GM12873 (cell line): ENCODE results near the gene SULT1E1.
A peak's percentile ranks its signal among the peaks of the same experiment; 100 is the strongest.

Source experiments
- TF ChIP-seq, protein P1 (sequence below): IDR thresholded peaks from 2 replicates; pipeline ENCODE4 v1.5.1; 2012; ENCODE audit warnings: low read depth, mild to moderate bottlenecking, moderate library complexity, low read length, control low read depth; ENCODE audit not compliant: insufficient read depth; ENCODE audit errors: missing control alignments

SULT1E1 gene

DNA sequence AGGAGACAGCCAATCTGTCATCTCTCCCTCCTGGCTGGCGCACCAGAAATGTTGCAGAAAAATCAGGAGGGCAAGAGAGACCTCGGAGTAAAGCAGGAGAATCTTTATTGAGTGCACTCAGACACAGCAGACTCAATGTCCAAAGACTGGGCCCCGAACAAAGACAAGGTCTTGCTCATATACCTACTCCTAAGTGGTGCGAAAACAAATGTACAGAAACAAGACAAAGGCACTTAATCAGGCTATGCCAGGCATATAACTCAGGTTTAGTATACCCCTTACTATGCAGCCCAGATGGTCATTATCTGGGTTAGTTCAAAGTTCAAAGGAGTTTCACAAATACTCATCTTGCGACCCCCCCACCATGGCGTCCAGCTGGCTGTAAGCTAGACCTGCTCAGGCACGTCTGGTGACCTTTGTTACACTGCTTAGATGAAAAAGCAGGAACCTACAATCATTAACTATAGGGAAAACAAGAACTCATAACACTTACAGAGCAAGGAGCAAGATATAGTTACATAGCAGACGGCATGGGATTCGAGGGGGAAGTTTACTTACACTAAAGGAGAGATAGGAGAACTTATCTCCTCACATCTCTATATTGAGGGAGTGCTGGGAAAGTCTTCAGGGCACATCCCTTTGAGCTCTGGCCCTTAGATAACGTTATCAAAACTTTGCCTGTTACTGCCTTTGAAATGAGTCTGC, 27.5 kb downstream of the SULT1E1 start:
- TF ChIP-seq, protein P1, sequence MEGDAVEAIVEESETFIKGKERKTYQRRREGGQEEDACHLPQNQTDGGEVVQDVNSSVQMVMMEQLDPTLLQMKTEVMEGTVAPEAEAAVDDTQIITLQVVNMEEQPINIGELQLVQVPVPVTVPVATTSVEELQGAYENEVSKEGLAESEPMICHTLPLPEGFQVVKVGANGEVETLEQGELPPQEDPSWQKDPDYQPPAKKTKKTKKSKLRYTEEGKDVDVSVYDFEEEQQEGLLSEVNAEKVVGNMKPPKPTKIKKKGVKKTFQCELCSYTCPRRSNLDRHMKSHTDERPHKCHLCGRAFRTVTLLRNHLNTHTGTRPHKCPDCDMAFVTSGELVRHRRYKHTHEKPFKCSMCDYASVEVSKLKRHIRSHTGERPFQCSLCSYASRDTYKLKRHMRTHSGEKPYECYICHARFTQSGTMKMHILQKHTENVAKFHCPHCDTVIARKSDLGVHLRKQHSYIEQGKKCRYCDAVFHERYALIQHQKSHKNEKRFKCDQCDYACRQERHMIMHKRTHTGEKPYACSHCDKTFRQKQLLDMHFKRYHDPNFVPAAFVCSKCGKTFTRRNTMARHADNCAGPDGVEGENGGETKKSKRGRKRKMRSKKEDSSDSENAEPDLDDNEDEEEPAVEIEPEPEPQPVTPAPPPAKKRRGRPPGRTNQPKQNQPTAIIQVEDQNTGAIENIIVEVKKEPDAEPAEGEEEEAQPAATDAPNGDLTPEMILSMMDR = no peak

DNA sequence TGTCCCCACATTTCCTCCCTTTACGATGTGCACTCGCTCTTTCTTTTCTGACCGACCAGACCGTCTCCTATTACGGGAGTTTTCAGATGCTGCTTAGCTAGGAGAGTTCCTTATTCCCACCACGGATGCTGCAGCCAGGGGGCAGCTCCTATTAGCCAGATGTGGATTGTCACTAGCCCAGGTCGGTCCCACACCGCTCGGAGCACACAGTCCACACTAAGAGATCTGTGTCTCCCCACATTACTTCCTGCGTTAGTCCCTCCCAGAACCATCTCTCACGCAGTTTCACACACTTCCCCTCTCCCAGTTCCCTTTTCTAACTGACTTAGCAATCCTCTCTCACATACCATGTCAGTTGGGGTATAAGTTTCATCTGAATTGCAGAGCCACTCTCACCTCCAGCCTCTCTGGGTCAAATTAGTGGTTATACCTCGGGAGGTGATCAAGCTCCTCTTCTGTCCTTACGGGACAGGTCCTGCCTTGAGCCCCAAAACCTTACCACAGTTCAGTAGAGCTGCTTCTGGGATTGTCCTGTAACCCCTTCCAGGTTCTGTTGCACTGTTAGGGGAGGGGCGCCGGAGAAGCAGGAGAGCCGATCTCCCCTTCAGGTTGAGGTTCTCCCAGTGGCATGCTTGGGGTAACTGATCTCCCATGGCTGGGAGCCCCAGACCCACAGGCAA, 28.2 kb downstream of the SULT1E1 start:
- TF ChIP-seq, protein P1 = no peak

GRCh38 chr4:69831270-69831627, 28.7 kb downstream of the SULT1E1 start:
- TF ChIP-seq, protein P1 = no peak

- TF ChIP-seq, protein P1 = peak; percentile 22
These were observed 29.2 kb downstream of the SULT1E1 start for GRCh38 chr4:69830560-69831269.

DNA sequence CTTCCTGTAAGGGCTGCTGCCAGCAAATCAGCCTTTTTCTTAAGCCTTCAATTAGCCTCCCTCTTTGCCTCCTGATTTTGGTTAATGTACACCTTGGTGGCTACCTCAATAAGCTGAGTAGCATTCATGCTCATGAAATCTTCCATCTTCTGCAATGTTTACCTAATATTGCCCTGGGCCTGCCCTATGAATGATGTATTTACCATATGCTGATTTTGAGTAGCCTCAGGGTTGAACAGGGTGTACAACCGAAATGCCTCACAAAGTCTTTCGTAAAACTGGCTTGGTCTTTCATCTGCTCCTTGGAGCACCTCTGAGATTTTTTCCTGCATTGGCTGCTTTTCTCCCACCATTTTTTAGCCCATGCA, 29.8 kb downstream of the SULT1E1 start:
- TF ChIP-seq, protein P1 = no peak

GRCh38 chr4:69829678-69830077, 30.3 kb downstream of the SULT1E1 start:
- TF ChIP-seq, protein P1 = no peak

GRCh38 chr4:69828828-69829227, 31.1 kb downstream of the SULT1E1 start:
- TF ChIP-seq, protein P1 = no peak
